Dermis blood vessel endothelial cell (primary cell): ENCODE measurements around the gene SERTM2. TPM values are rescaled to one million over a fixed set of nuclear protein-coding genes. Genes with fewer than 3 reads are reported as not detected.

Source experiments
- DNase-seq: peaks from one replicate; pipeline ENCODE4 v3.0.0; 2010
- total RNA-seq: library from RNA; depleted of rRNA; stranded (reverse); fragments of >200 nt; gene quantifications from 2 replicates; pipeline ENCODE4 v1.2.3, GENCODE V29; 2014

SERTM2 gene
- total RNA-seq, 1 donor from 2014 or later = not detected

GRCh38 chrX:111561851-111562250 lies 50.4 kb downstream of the SERTM2 start:
- no peak for DNase-seq

- DNase-seq = no peak
Observed at GRCh38 chrX:111567542-111568255, 56.3 kb downstream of the SERTM2 start.

- DNase-seq = no peak
Observed at GRCh38 chrX:111568354-111568753, 56.9 kb downstream of the SERTM2 start.

GRCh38 chrX:111568817-111569216 lies 57.4 kb downstream of the SERTM2 start:
- DNase-seq = no peak

Other genes starting within 250 kb of the SERTM2 start
- not detected in 2 replicates for gene CAPN6, start 241.2 kb upstream of the SERTM2 start, total RNA-seq
- not detected in 2 replicates for gene DCX, start 99.5 kb upstream of the SERTM2 start, total RNA-seq
- 56.7 and 65.0 TPM in 2 replicates for gene ALG13, start 169.5 kb downstream of the SERTM2 start, total RNA-seq